Fibroblast of lung (primary cell): Measurements from ENCODE around the gene CRYBG1. TPM values are rescaled to one million over a fixed set of nuclear protein-coding genes. Genes with fewer than 3 reads are reported as not detected.
"Not testable (repeated sequence)": the region's sequence is repeated elsewhere in the genome, so short reads cannot be mapped to it uniquely, and the experiment has no call there.

Source experiments
- DNase-seq, 2 donors: peaks; one replicate each; pipeline versions ENCODE4 v3.0.0 to v3.0.0-alpha.2; 2010; ENCODE audit warnings: low read depth in 2 of 2
- H2AFZ ChIP-seq: 2 replicates; pipeline ENCODE4 v1.5.1; 2012; ENCODE audit warnings: low read length, control low read depth, inconsistent platforms
- H3K27ac ChIP-seq: 2 replicates; pipeline ENCODE4 v1.5.1; 2011; ENCODE audit warnings: low read length, control low read depth; ENCODE audit not compliant: insufficient read depth
- H3K27me3 ChIP-seq: 2 replicates; pipeline ENCODE4 v1.5.1; 2011; ENCODE audit warnings: mild to moderate bottlenecking, low read length; ENCODE audit not compliant: control insufficient read depth, insufficient read depth
- H3K36me3 ChIP-seq: 2 replicates; pipeline ENCODE4 v1.5.1; 2011; ENCODE audit warnings: low read length; ENCODE audit not compliant: control insufficient read depth, insufficient read depth
- H3K4me1 ChIP-seq: 2 replicates; pipeline ENCODE4 v1.5.1; 2011; ENCODE audit warnings: low read length; ENCODE audit not compliant: control insufficient read depth, insufficient read depth; ENCODE audit errors: extremely low read depth
- H3K4me2 ChIP-seq: 2 replicates; pipeline ENCODE4 v1.5.1; 2011; ENCODE audit warnings: low read length, control low read depth; ENCODE audit not compliant: insufficient read depth; ENCODE audit errors: extremely low read depth
- H3K4me3 ChIP-seq, 4 experiments: fragments of 200-600 bp in 1 of 4; sonication (generic) in 1 of 4; replicated peaks in 1 of 4; 2 replicates each; pipeline ENCODE4 v1.5.1; 2011 to 2016; ENCODE audit warnings: low read length in 4 of 4, low read depth in 3 of 4, mild to moderate bottlenecking in 3 of 4, control low read depth in 2 of 4, inconsistent platforms in 1 of 4, mixed read lengths in 1 of 4; ENCODE audit not compliant: insufficient read depth in 1 of 4; ENCODE audit errors: control extremely low read depth in 1 of 4
- H3K79me2 ChIP-seq: 2 replicates; pipeline ENCODE4 v1.5.1; 2012; ENCODE audit warnings: mild to moderate bottlenecking, low read length, inconsistent platforms; ENCODE audit not compliant: control insufficient read depth, insufficient read depth
- H3K9ac ChIP-seq: 2 replicates; pipeline ENCODE4 v1.5.1; 2011; ENCODE audit warnings: mild to moderate bottlenecking, low read length, control low read depth; ENCODE audit not compliant: insufficient read depth
- H3K9me3 ChIP-seq: 2 replicates; pipeline ENCODE4 v1.5.1; 2012; ENCODE audit warnings: low read depth, low read length; ENCODE audit not compliant: control insufficient read depth, insufficient read depth
- H4K20me1 ChIP-seq: 2 replicates; pipeline ENCODE4 v1.5.1; 2011; ENCODE audit warnings: low read length; ENCODE audit not compliant: control insufficient read depth, insufficient read depth; ENCODE audit errors: extremely low read depth
- CTCF ChIP-seq, 2 donors: IDR thresholded peaks in 1 of 2; conservative IDR thresholded peaks in 1 of 2; 1 replicate in 1 of 2; 2 replicates in 1 of 2; pipeline ENCODE4 v1.5.1; 2011 to 2012; ENCODE audit warnings: low read length in 2 of 2, control low read depth in 1 of 2, inconsistent platforms in 1 of 2, low read depth in 1 of 2, mild to moderate bottlenecking in 1 of 2
- EZH2 ChIP-seq: IDR thresholded peaks from 2 replicates; pipeline ENCODE4 v1.5.1; 2012; ENCODE audit warnings: low read length, control low read depth, mild to moderate bottlenecking; ENCODE audit errors: missing control alignments
- polyA plus RNA-seq, 2 donors: library from polyadenylated mRNA; depleted of rRNA in 1 of 2; stranded (reverse) in 1 of 2; unstranded in 1 of 2; fragments of >200 nt; gene quantifications; 2 replicates each; pipeline ENCODE4 v1.2.1, GENCODE V29; 2011 to 2012; ENCODE audit warnings: missing spikeins in 1 of 2
- total RNA-seq: library from RNA; depleted of rRNA; stranded (reverse); fragments of >200 nt; gene quantifications from 2 replicates; pipeline ENCODE4 v1.2.1, GENCODE V29; 2014

CRYBG1 gene
- total and polyA plus RNA-seq, 2 donors (not counting 1 experiment from before 2014, with no cell fraction given): 4.3 to 10.1 TPM

- peak; percentile 33 to 68 for DNase-seq
Measured at GRCh38 chr6:106556368-106556960, 195.9 kb downstream of the CRYBG1 start.

GRCh38 chr6:106557837-106558236 lies 197.3 kb downstream of the CRYBG1 start:
- Histone ChIP-seq H2AFZ (no peak overlapping the region), H3K4me1 (no peaks in the 10 kb centered on the region), H3K9me3 (no peaks in the 10 kb centered on the region), H4K20me1 (no peaks in the 10 kb centered on the region), H3K4me2 (no peak overlapping the region), H3K36me3 (no peaks in the 10 kb centered on the region), H3K27ac (no peak overlapping the region), H3K4me3 (no peak overlapping the region), H3K9ac (no peak overlapping the region), H3K27me3 (no peaks in the 10 kb centered on the region), H3K79me2 (no peaks in the 10 kb centered on the region)
- peak in 1 of 2 donors; percentile 36 for DNase-seq
- no peak for TF ChIP-seq CTCF (conservative IDR thresholded peaks at IDR 0.05 in 1 of 2, IDR thresholded peaks at IDR 0.05 in 1 of 2; ENCODE audit: low read depth in 1 of 2, low read length in 2 of 2)
- TF ChIP-seq EZH2: no peak

More at GRCh38 chr6:106556368-106556960, 195.9 kb downstream of the CRYBG1 start:
- Histone ChIP-seq H3K27me3 (no peaks in the 10 kb centered on the region), H3K4me3 (no peak overlapping the region), H3K36me3 (no peaks in the 10 kb centered on the region), H3K4me1 (no peaks in the 10 kb centered on the region), H2AFZ (no peak overlapping the region), H3K9me3 (no peaks in the 10 kb centered on the region), H4K20me1 (no peaks in the 10 kb centered on the region), H3K79me2 (no peaks in the 10 kb centered on the region), H3K4me2 (no peak overlapping the region), H3K27ac (no peak overlapping the region), H3K9ac (no peak overlapping the region)
- peak; percentile 34 to 47 for TF ChIP-seq CTCF (conservative IDR thresholded peaks at IDR 0.05 in 1 of 2, IDR thresholded peaks at IDR 0.05 in 1 of 2; ENCODE audit: low read depth in 1 of 2, low read length in 2 of 2)
- no peak for TF ChIP-seq EZH2

DNA sequence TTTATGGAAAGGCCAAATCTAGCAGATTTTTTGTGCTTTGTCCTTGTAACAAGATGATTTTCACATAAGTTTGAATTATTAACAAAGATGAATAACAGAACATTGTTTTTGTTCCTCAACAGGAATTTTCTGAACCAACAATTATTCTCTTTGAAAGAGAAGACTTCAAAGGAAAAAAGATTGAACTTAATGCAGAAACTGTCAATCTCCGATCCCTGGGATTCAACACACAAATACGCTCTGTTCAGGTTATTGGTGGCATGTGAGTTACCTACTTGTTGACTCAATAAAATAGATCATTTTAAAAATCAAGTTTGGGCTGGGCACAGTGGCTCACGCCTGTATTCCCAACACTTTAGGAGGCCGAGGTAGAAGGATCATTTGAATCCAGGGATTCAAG lies 197.8 kb downstream of the CRYBG1 start:
- no peak for TF ChIP-seq EZH2
- TF ChIP-seq CTCF (conservative IDR thresholded peaks at IDR 0.05 in 1 of 2, IDR thresholded peaks at IDR 0.05 in 1 of 2; ENCODE audit: low read depth in 1 of 2, low read length in 2 of 2): no peak
- no peak overlapping the region for H3K9ac ChIP-seq
- no peaks in the 10 kb centered on the region for H3K36me3 ChIP-seq

DNA sequence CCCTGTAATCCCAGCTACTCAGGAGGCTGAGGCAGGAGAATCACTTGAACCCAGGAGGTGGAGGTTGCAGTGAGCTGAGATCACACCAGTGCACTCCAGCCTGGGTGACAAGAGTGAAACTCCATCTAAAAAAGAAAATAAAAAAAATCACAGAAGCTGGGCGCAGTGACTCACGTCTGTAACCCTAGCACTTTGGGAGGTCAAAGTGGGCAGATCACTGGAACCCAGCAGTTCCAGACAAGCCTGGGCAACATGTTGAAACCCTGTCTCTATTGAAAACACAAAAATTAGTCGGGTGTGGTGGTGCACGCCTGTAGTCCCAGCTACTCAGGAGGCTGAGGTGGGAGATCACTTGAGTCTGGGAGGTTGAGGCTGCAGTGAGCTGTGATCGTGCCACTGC lies 199.1 kb downstream of the CRYBG1 start:
- H3K9me3 ChIP-seq, H3K36me3 ChIP-seq, H3K4me2 ChIP-seq, DNase-seq, H2AFZ ChIP-seq, H3K9ac ChIP-seq, H3K4me1 ChIP-seq, H3K27ac ChIP-seq, H3K27me3 ChIP-seq, H3K4me3 ChIP-seq, H3K79me2 ChIP-seq, H4K20me1 ChIP-seq: not testable (repeated sequence)

More for the DNA sequence above, 197.8 kb downstream of the CRYBG1 start:
- H3K27ac ChIP-seq: no peak overlapping the region
- H2AFZ ChIP-seq: no peak overlapping the region
- H4K20me1 ChIP-seq: no peaks in the 10 kb centered on the region
- H3K79me2 ChIP-seq: no peaks in the 10 kb centered on the region
- H3K4me1 ChIP-seq: no peaks in the 10 kb centered on the region
- no peaks in the 10 kb centered on the region for H3K27me3 ChIP-seq
- H3K4me2 ChIP-seq: no peak overlapping the region
- DNase-seq: no peak
- H3K4me3 ChIP-seq: no peak overlapping the region
- H3K9me3 ChIP-seq: no peaks in the 10 kb centered on the region
